HG02884 (cell line): ENCODE results near the gene VKORC1.
"Not testable (repeated sequence)": the region's sequence is repeated elsewhere in the genome, so short reads cannot be mapped to it uniquely, and the experiment has no call there.

Experiments used
- ATAC-seq: cut with Tn5 transposase; IDR thresholded peaks from one replicate; pipeline ENCODE4 v1.9.1; 2021; ENCODE audit warnings: mild to moderate bottlenecking, moderate library complexity; ENCODE audit not compliant: unreplicated experiment

VKORC1 gene

DNA sequence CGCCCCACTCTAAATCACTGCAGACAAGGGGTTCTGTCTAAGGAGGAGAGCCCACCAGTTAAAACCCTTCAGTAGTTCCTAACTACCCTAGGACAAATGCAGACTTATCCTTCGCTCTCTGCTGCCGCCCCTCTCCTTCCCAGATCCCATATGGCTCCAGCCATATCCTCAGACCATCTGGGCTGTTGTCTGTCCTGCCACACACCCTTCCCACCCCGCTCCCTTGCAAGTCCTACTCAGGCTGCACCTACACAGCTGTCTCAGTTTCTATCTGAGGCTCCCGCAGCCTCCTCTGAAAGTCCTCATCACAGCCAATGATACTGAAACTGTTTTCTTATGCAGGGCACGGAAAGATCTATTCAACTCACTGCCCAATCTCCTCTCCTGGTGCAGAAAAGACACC is 12.9 kb upstream of the VKORC1 start:
- ATAC-seq: peak; percentile 53

DNA sequence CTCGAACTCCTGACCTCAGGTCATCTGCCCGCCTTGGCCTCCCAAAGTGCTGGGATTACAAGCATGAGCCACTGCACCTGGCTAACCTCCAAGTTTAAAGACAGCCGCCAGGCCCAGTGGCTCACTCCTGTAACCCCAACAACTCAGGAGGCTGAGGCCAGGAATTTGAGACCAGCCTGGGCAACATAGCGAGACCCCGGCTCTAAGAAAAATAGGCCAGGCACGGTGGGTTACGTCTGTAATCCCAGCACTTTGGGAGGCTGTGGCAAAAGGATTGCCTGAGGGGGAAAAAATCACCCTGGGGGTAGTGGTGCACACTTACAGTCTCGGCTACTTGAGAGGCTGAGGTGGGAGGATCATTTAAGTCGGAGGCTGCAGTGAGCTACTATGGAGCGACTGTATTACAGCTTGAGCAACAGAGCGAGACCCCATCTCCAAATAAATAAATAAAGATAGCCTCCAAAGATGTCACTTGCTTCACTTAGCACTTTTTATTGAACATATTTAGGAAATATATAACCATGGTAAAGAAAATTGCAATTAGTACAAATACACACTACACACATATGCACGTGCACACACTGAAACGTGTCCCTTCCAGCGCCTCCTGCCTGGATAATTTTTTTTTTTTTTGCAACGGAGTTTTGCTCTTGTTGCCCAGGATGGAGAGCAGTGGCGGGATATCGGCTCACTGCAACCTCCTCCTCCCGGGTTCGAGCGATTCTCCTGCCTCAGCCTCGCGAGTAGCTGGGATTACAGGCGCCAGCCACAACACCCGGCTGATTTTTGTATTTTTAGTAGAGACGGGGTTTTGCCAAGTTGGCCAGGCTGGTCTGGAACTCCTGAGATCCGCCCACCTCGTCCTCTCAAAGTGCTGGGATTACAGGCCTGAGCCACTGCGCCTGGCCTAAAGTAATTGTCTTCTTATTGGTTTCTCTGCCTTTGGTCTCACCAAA is 12.2 kb upstream of the VKORC1 start:
- ATAC-seq: no peak

DNA sequence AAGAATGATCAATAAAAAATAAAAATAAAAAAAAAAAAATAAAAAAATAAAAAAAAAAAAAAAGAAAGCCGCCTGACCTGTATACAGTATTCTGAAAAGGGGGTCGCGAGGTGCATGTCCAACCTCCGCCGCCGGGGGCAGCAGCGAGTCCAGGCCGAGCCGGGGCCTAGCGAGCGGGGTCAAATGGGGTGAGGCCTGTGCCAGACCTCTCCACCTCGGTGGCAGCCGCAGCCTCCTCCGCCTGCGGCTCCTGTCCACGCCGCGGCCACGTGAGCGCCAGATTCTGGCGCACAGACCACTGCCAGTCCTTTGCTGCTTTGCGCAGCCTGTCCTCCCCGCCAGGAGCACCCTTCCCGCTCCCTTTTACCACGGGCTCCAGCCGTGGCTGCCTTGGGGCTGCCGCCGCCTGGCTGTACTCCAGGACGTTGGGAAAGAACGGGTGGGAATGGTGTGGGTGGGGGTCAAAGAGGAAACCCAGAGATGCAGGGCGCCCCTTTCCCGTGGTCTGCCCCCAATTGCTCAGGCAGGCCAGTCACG is 11.1 kb upstream of the VKORC1 start:
- ATAC-seq: peak; percentile 39

GRCh38 chr16:31100876-31101641 is 6.5 kb upstream of the VKORC1 start:
- ATAC-seq: not testable (repeated sequence)

GRCh38 chr16:31099860-31100638 is 5.5 kb upstream of the VKORC1 start:
- no peak for ATAC-seq

DNA sequence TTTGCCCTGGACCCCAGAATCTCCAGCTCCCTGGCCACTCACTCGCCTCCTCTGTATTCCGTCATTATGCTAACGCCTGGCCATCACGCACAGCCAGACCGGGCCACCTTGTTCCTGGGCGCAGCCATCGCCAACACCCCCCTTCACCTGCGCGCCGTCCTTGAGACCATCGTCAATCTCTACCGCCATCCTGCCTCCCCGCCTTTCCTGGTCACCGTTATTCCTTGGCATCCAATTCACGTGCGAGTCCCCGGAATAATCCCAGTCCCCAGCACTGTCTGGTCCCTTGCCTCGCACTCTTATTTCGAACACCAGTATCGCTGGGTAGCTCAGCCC is 541 bp downstream of the VKORC1 start:
- no peak for ATAC-seq

DNA sequence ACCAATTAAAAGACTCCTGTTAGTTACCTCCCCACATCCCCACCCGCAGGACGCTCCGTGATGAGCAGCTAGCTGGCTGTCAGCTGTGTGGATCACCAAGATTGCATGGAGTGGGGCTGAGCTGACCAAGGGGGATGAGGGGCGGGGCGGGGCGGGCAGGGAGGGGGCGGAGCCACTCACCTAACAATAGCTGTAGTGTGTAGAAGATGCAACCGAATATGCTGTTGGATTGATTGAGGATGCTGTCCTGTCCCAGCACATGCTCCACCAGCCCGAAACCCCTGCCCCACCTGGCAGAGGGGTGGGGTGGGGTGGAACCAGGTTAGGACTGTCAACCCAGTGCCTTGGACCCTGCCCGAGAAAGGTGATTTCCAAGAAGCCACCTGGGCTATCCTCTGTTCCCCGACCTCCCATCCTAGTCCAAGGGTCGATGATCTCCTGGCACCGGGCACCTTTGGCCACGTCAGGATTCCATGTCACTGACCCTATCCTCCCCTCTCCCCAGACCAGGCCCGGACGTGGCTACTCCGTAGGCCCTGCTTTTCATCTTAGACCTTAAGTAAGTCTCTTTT is 1.4 kb downstream of the VKORC1 start:
- no peak for ATAC-seq

DNA sequence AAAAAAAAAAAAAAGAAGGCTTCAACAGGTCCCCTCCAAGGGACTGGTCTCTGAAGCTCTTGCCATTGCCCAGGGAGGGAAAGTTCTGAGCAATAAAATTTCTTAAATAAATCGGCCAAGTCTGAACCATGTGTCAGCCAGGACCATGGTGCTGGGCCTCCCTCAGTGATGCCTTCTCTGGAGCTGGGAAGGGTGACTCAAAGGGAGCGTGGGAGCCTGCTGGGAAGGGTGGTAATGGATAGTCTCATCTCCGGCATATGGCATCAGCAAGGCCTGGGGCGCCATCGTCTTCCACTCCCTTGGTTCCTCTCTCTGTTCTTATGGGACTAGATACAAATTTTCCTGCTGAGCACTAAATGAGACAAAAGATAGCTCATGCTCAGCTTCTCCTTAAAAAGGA is 2.3 kb downstream of the VKORC1 start:
- no peak for ATAC-seq

DNA sequence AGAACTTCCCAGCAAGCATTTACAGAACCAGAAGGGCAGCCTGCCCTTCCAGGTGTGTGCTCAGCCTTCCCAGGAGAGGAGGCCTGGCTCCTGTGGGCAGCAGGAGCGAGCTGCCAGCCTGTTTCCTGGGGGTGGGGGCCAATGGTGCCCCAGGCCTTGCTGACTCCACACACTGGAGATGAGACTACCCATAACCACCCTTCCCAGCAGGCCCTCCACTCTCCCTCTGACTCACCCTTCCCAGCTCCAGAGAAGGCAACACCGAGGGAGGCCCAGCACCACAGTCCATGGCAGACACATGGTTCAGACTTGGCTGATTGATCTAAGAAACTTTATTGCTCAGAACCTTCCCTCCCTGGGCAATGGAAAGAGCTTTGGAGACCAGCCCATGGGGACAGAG is 4.1 kb downstream of the VKORC1 start:
- no peak for ATAC-seq

GRCh38 chr16:31089199-31089598 is 5.4 kb downstream of the VKORC1 start:
- no peak for ATAC-seq

DNA sequence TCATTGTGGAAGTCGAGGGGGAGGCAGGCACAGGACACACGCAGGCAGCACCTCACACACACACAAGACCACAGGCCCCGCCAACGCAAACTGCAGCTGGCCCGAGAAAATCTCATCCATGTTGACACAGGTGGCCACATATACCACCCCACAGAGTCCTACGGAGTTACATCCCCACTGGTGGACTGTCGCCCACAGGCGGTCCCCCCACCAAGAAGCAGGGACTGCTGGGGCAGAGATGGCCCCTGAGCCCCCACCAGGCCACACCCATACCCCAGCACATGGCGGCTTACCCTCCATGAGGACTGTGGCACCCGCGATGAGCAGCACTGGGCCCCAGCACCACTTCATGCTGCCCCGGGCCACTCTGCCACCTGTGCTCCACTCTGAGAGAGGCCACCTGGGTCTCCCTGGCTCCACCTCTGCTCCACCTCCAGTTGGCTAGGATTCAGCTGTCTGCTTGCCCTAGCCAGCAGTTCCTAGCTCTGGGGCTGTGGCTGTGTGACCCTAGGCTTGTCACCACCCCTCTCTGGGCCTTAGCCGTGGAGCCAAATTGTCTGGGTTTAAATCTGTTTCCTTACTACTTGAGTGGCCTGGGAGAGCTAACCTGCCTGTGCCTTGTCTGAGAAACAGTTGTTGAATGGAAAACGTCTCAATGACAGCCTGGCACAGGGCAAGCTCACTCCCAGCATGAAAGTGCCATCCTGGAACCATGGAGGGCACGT is 6.0 kb downstream of the VKORC1 start, which contains the start of gene PRSS53:
TSS of gene PRSS53 (minus strand) at position 485 of the 725 bp plus-strand sequence. CDS start at position 351, 134 bp downstream.
- ATAC-seq: no peak

- no peak for ATAC-seq
Measured at GRCh38 chr16:31087971-31088370, 6.6 kb downstream of the VKORC1 start.

DNA sequence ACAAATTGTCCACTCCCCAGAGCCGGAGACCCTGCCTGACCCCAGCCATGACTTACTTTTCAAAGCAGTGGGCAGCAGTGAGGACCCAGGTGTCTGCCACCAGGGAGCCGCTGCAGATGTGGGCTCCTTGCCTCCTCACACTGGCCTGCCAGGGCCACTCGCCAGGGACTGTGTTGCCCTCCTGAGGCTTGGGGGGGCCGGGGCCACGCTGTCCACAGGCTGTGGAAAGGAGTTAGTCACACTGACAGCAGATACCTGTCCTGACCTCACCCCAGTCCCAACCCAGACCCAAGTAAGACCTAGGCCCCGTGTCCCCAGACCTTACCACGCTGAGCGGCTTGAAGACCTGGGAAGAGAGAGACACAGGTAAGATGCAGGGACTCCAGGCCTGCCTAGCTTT is 7.1 kb downstream of the VKORC1 start:
- ATAC-seq: no peak

DNA sequence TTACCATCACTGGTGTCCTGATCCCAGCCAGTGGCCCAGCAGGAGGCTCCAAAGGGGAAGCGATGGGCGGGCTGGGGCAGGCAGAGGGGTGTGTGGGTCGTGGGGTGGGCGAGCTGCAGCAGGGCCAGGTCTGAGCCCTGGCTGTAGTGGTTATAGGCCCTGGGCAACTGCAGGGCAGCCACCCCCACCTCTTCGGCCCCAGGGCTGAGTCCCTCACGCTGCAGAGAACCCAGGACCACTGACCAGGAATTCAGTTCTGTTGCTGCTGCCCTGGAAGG is 8.0 kb downstream of the VKORC1 start:
- ATAC-seq: no peak

GRCh38 chr16:31085873-31086628 is 8.5 kb downstream of the VKORC1 start:
- ATAC-seq: no peak

DNA sequence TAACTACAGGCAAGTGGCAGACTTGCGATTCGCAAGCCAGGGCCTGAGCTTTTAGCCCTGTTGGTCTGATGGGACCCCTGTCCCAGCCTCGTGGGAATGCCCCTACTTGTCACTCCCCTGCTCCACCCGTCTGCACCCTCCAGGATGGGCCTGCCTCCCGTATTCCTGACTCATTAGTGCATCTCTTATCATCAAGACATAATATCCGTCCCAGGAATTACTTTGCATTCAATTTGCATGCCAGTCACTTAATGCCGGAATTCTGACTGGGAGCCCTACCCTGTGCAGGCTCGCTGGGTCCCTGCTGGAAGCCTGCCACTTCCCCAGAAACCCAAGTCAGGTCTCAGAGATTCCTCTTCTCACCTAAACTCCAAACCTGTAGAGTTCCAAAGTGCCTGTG is 9.2 kb downstream of the VKORC1 start:
- no peak for ATAC-seq

- ATAC-seq: no peak
Measured at GRCh38 chr16:31084584-31085302, 9.9 kb downstream of the VKORC1 start.

DNA sequence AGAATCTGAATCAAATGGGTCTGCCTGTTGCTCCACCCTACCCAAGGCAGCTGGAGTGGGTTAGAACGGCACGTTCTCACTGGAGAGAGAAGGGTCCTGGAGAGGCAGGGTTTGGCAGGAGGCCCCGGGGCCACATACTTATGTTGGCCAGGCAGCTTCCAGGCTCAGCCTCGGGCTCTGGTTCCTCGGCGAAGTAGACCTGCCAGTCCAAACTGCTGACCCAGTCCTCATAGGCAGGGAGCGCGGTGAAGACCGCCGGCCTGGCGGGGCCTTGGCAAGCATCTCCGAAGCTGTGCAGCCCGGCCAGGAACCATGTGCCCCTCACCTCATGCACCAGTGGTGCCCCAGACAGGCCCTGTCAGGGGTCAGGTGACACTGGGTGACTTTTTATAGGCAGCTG is 10.6 kb downstream of the VKORC1 start:
- ATAC-seq: no peak

- no peak for ATAC-seq
Measured at GRCh38 chr16:31083556-31083955, 11.0 kb downstream of the VKORC1 start.
